H1 (cell line): ENCODE results near the gene CFAP74. TPM values are rescaled to one million over a fixed set of nuclear protein-coding genes. Genes with fewer than 3 reads are reported as not detected.

Source experiments
- CTCF ChIA-PET: fragments of 300-600 bp; sonication (Branson Sonifier 250); formaldehyde crosslinking; loops from one replicate; lab custom pipeline; 2021; ENCODE audit not compliant: partially characterized antibody; lab: Charles Lee
- POLR2A ChIA-PET: fragments of 300-600 bp; sonication (Branson Sonifier 250); formaldehyde crosslinking; loops from one replicate; lab custom pipeline; 2021; ENCODE audit warnings: inconsistent platforms; ENCODE audit not compliant: partially characterized antibody; lab: Charles Lee
- DNase-seq, 2 experiments: peaks; one replicate each; pipeline versions ENCODE4 v3.0.0 to v3.0.0-alpha.2; 2010 to 2022; ENCODE audit warnings: low spot score in 2 of 2, low read depth in 1 of 2, mixed read lengths in 1 of 2
- FAIRE-seq: peaks from 2 replicates; lab custom pipeline; 2011; peaks lifted over from hg19 to GRCh38; lab: Jason Lieb, UNC
- H2AFZ ChIP-seq: 2 replicates; pipeline ENCODE4 v1.8.1; 2012; ENCODE audit warnings: low read length, inconsistent platforms
- H2AK5ac ChIP-seq: 2 replicates; pipeline ENCODE4 v1.6.1; 2013; ENCODE audit warnings: low read depth, low read length
- H2BK120ac ChIP-seq: replicated peaks from 2 replicates; pipeline ENCODE3; 2013; ENCODE audit warnings: low read depth, low read length, inconsistent platforms
- H2BK12ac ChIP-seq: 2 replicates; pipeline ENCODE4 v1.6.1; 2013; ENCODE audit warnings: low read depth, low read length
- H2BK15ac ChIP-seq: 2 replicates; pipeline ENCODE4 v1.6.1; 2013; ENCODE audit warnings: low read length
- H2BK20ac ChIP-seq: 2 replicates; pipeline ENCODE4 v1.6.1; 2013; ENCODE audit warnings: low read length
- H2BK5ac ChIP-seq: 2 replicates; pipeline ENCODE4 v1.6.1; 2013; ENCODE audit warnings: low read depth, low read length
- H3K14ac ChIP-seq: 2 replicates; pipeline ENCODE4 v1.6.1; 2013; ENCODE audit warnings: inconsistent platforms; ENCODE audit not compliant: insufficient read length
- H3K18ac ChIP-seq: 2 replicates; pipeline ENCODE4 v1.6.1; 2013; ENCODE audit warnings: low read length; ENCODE audit errors: extremely low read depth
- H3K23ac ChIP-seq: 2 replicates; pipeline ENCODE4 v1.6.1; 2013; ENCODE audit warnings: inconsistent platforms; ENCODE audit not compliant: insufficient read length
- H3K23me2 ChIP-seq: 2 replicates; pipeline ENCODE4 v1.6.1; 2013; ENCODE audit warnings: low read depth, low read length
- H3K27ac ChIP-seq: 2 replicates; pipeline ENCODE4 v1.6.1; 2011; ENCODE audit warnings: low read depth, low read length, inconsistent platforms
- H3K27me3 ChIP-seq, 4 experiments: replicated peaks in 1 of 4; 1 replicate in 1 of 4; 2 replicates in 3 of 4; pipeline versions ENCODE4 v1.6.1 to v1.8.1; 2011 to 2013; ENCODE audit warnings: low read length in 3 of 4, mild to moderate bottlenecking in 3 of 4, inconsistent platforms in 2 of 4, mixed read lengths in 2 of 4, moderate library complexity in 1 of 4; ENCODE audit not compliant: control insufficient read depth in 3 of 4, insufficient read depth in 3 of 4; ENCODE audit errors: extremely low read depth in 1 of 4
- H3K36me3 ChIP-seq, 4 experiments: 2 replicates each; pipeline versions ENCODE4 v1.6.1 to v1.8.1; 2011 to 2013; ENCODE audit warnings: mild to moderate bottlenecking in 4 of 4, low read length in 3 of 4, moderate library complexity in 2 of 4, control low read depth in 1 of 4, inconsistent platforms in 1 of 4; ENCODE audit not compliant: insufficient read depth in 4 of 4, control insufficient read depth in 2 of 4
- H3K4ac ChIP-seq: replicated peaks from 2 replicates; pipeline ENCODE3; 2013; ENCODE audit warnings: low read length, low read depth, mixed read lengths, inconsistent platforms; ENCODE audit not compliant: insufficient read length
- H3K4me1 ChIP-seq, 4 experiments: replicated peaks in 1 of 4; 1 replicate in 1 of 4; 2 replicates in 3 of 4; pipeline versions ENCODE4 v1.6.1 to v1.8.1; 2011 to 2013; ENCODE audit warnings: low read length in 3 of 4, inconsistent platforms in 2 of 4, mixed read lengths in 1 of 4; ENCODE audit not compliant: insufficient read depth in 4 of 4, control insufficient read depth in 3 of 4
- H3K4me2 ChIP-seq, 2 experiments: 2 replicates each; pipeline versions ENCODE4 v1.6.1 to v1.8.1; 2011 to 2013; ENCODE audit warnings: low read depth in 2 of 2, low read length in 2 of 2, control low read depth in 1 of 2, inconsistent platforms in 1 of 2, mild to moderate bottlenecking in 1 of 2; ENCODE audit not compliant: insufficient read depth in 1 of 2
- H3K4me3 ChIP-seq, 4 experiments: fragments of 200-600, 300-600 bp in 1 of 4; sonication (generic), shearing (Covaris generic), sonication (Bioruptor Twin) in 1 of 4; 2 replicates each; pipeline versions ENCODE4 v1.5.1 to v1.8.1; 2011 to 2016; ENCODE audit warnings: low read length in 4 of 4, low read depth in 3 of 4, control low read depth in 2 of 4, inconsistent platforms in 2 of 4, mild to moderate bottlenecking in 2 of 4, mixed read lengths in 1 of 4, moderate library complexity in 1 of 4; ENCODE audit not compliant: insufficient read depth in 2 of 4; ENCODE audit errors: extremely low read depth in 1 of 4
- H3K56ac ChIP-seq: replicated peaks from 2 replicates; pipeline ENCODE3; 2013; ENCODE audit warnings: low read depth, mild to moderate bottlenecking, mixed read lengths, low read length, inconsistent platforms; ENCODE audit not compliant: insufficient read length
- H3K79me1 ChIP-seq: 2 replicates; pipeline ENCODE4 v1.6.1; 2013; ENCODE audit warnings: low read depth, low read length, control low read depth
- H3K79me2 ChIP-seq, 2 experiments: 2 replicates each; pipeline versions ENCODE4 v1.6.1 to v1.8.1; 2012 to 2013; ENCODE audit warnings: low read length in 2 of 2, mild to moderate bottlenecking in 2 of 2, inconsistent platforms in 1 of 2; ENCODE audit not compliant: insufficient read depth in 2 of 2, control insufficient read depth in 1 of 2
- H3K9ac ChIP-seq, 4 experiments: replicated peaks in 1 of 4; 1 replicate in 1 of 4; 2 replicates in 3 of 4; pipeline versions ENCODE4 v1.6.1 to v1.8.1; 2011 to 2013; ENCODE audit warnings: low read depth in 3 of 4, low read length in 3 of 4, control low read depth in 2 of 4, mild to moderate bottlenecking in 2 of 4, moderate library complexity in 2 of 4, inconsistent platforms in 1 of 4; ENCODE audit errors: extremely low read depth in 1 of 4
- H3K9me3 ChIP-seq, 2 experiments: 2 replicates each; pipeline versions ENCODE4 v1.6.1 to v1.8.1; 2012 to 2013; ENCODE audit warnings: mild to moderate bottlenecking in 2 of 2, moderate library complexity in 2 of 2, control low read depth in 1 of 2, inconsistent platforms in 1 of 2, low read depth in 1 of 2, low read length in 1 of 2, mixed read lengths in 1 of 2; ENCODE audit not compliant: insufficient read depth in 2 of 2
- H4K20me1 ChIP-seq, 2 experiments: replicated peaks in 1 of 2; 2 replicates each; pipeline versions ENCODE3 to v1.8.1; 2011 to 2013; ENCODE audit warnings: inconsistent platforms in 2 of 2, low read length in 2 of 2, mild to moderate bottlenecking in 1 of 2; ENCODE audit not compliant: insufficient read depth in 2 of 2, control insufficient read depth in 1 of 2
- H4K5ac ChIP-seq: 2 replicates; pipeline ENCODE4 v1.6.1; 2013; ENCODE audit warnings: low read length, low read depth, mixed read lengths, inconsistent platforms; ENCODE audit not compliant: insufficient read length
- H4K8ac ChIP-seq: 2 replicates; pipeline ENCODE4 v1.8.0; 2013; ENCODE audit warnings: mild to moderate bottlenecking, moderate library complexity, low read length, inconsistent platforms; ENCODE audit not compliant: insufficient read depth; ENCODE audit errors: extremely low read depth
- H4K91ac ChIP-seq: replicated peaks from 2 replicates; pipeline ENCODE3; 2013; ENCODE audit warnings: low read length, mixed read lengths, inconsistent platforms; ENCODE audit not compliant: insufficient read length
- CBX5 ChIP-seq: fragments of 300-800, 300-1000 bp; sonication (generic); IDR thresholded peaks from 2 replicates; pipeline ENCODE4 v1.7.1; 2016; ENCODE audit warnings: antibody characterized with exemption, low read length, low read depth
- CHD1 ChIP-seq: IDR thresholded peaks from 2 replicates; pipeline ENCODE4 v1.6.1; 2012; ENCODE audit warnings: low read depth, low read length, improper control_type of control experiment
- CREB1 ChIP-seq: IDR thresholded peaks from 2 replicates; pipeline ENCODE4 v1.6.1; 2012; ENCODE audit warnings: inconsistent platforms
- GTF2F1 ChIP-seq: IDR thresholded peaks from 2 replicates; pipeline ENCODE4 v1.6.1; 2012; ENCODE audit warnings: low read depth, low read length, improper control_type of control experiment, borderline replicate concordance
- HDAC2 ChIP-seq, 2 experiments: fragments of 300-600 bp in 1 of 2; sonication (generic) in 1 of 2; IDR thresholded peaks; 2 replicates each; pipeline ENCODE4 v1.6.1; 2011 to 2012; ENCODE audit warnings: low read depth in 2 of 2, low read length in 2 of 2, mild to moderate bottlenecking in 2 of 2, moderate library complexity in 2 of 2, borderline replicate concordance in 1 of 2, inconsistent platforms in 1 of 2
- KDM5A ChIP-seq: fragments of 200-600 bp; IDR thresholded peaks from 2 replicates; pipeline ENCODE4 v1.7.1; 2012; ENCODE audit warnings: mild to moderate bottlenecking, low read length, inconsistent platforms, mixed read lengths
- POLR2AphosphoS5 ChIP-seq: IDR thresholded peaks from 2 replicates; pipeline ENCODE4 v1.6.1; 2011; ENCODE audit warnings: low read depth, low read length
- RBBP5 ChIP-seq: IDR thresholded peaks from 2 replicates; pipeline ENCODE4 v1.7.1; 2012; ENCODE audit warnings: low read depth, mild to moderate bottlenecking, inconsistent platforms, low read length, moderate library complexity, borderline replicate concordance
- RNF2 ChIP-seq: fragments of 200-900, 300-1000 bp; sonication (generic); IDR thresholded peaks from 2 replicates; pipeline ENCODE4 v1.7.1; 2016; ENCODE audit warnings: borderline replicate concordance, low read depth, mild to moderate bottlenecking, antibody characterized with exemption, low read length; ENCODE audit not compliant: poor library complexity, severe bottlenecking; ENCODE audit errors: missing control alignments
- TBP ChIP-seq: IDR thresholded peaks from 2 replicates; pipeline ENCODE4 v1.6.1; 2011; ENCODE audit warnings: low read depth, low read length, improper control_type of control experiment
- WGBS, 2 experiments: shearing (Covaris generic) in 1 of 2; methylation state at CpG; one replicate each; pipeline versions ENCODE4 v1.1.6 to v1.1.7; 2013 to 2015; ENCODE audit warnings: low lambda C conversion rate in 2 of 2, mixed read lengths in 2 of 2, inconsistent platforms in 1 of 2, low coverage in 1 of 2, missing lambda C conversion rate in 1 of 2; ENCODE audit not compliant: insufficient replicate concordance in 2 of 2, insufficient coverage in 1 of 2, insufficient read length in 1 of 2; ENCODE audit errors: extremely low coverage in 1 of 2, missing lambda C conversion rate in 1 of 2; 5-methylcytosine and 5-hydroxymethylcytosine counted together
- polyA plus RNA-seq, 7 experiments: library from polyadenylated mRNA; depleted of rRNA in 3 of 7; stranded (reverse) in 5 of 7; unstranded in 2 of 7; fragments of >200 nt in 5 of 7; fragments of 200-250 nt in 2 of 7; gene quantifications; 1 replicate in 5 of 7; 2 replicates in 1 of 7; 4 replicates in 1 of 7; pipeline versions ENCODE4 v1.2.1 to v1.2.3, GENCODE V29; 2011 to 2013; ENCODE audit warnings: missing spikeins in 2 of 7, mixed read lengths in 2 of 7
- total RNA-seq: library from RNA; stranded (reverse); fragmentation: NEBNext Ultra II Directional; extraction: Animal tissue kit (Norgen Biotek cat#: 25700); gene quantifications from 2 replicates; pipeline ENCODE4 v1.2.1, GENCODE V29; 2021
- TF ChIP-seq, protein P1 (sequence below): IDR thresholded peaks from 2 replicates; pipeline ENCODE4 v1.6.1; 2011; ENCODE audit warnings: low read length, improper control_type of control experiment

CFAP74 gene
- total and polyA plus RNA-seq, 2 of the 8 experiments (the other 6 are each of a cell fraction or from before 2014, with no cell fraction given): 0.09 to 0.20 TPM

DNA sequence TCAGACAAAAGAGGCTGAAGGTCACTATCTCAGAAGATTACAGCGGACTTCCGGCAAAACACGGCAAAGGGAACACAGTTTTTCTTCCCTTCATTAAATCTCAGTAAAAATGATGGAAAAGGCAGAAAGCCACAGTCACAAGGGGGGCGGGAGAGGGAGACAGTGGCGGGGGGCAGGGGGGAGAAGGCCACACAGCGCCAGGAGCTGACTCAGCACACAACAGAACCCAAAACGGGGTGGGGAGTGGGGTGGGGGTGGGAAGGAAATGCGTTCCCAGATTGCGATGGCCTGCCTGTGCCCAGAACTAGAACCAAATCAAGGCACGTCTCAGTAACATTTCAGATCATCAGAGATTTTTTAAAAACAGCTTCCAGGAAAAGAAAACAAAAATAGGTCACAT is 13.4 kb downstream of the CFAP74 start:
- no peak overlapping the region for H2AFZ ChIP-seq
- no peaks in the 10 kb centered on the region for H4K20me1 ChIP-seq
- H2BK120ac ChIP-seq: no peak overlapping the region
- no peaks in the 10 kb centered on the region for H3K79me2 ChIP-seq
- no peak overlapping the region for H2BK12ac ChIP-seq
- no peak overlapping the region for H3K14ac ChIP-seq
- DNase-seq (no peak), FAIRE-seq (no peak)
- TF ChIP-seq GTF2F1 (no peak), CREB1 (no peak), RBBP5 (no peak), HDAC2 (IDR thresholded peaks at IDR 0.05; ENCODE audit: borderline replicate concordance in 1 of 2, low read depth in 2 of 2, low read length in 2 of 2) (no peak), POLR2AphosphoS5 (no peak), KDM5A (no peak), CBX5 (no peak), RNF2 (no peak), TBP (no peak), CHD1 (no peak)
- TF ChIP-seq, protein P1, sequence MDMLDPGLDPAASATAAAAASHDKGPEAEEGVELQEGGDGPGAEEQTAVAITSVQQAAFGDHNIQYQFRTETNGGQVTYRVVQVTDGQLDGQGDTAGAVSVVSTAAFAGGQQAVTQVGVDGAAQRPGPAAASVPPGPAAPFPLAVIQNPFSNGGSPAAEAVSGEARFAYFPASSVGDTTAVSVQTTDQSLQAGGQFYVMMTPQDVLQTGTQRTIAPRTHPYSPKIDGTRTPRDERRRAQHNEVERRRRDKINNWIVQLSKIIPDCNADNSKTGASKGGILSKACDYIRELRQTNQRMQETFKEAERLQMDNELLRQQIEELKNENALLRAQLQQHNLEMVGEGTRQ: no peak
- no peak overlapping the region for H2BK15ac ChIP-seq
- H3K4me3 ChIP-seq: no peak overlapping the region
- WGBS, 2 experiments: 90% methylated on average over 8 of the region's 10 CpGs; no CpG with 5 or more reads in 1 of the 2 experiments
- no peak overlapping the region for H3K56ac ChIP-seq
- H3K23me2 ChIP-seq: no peaks in the 10 kb centered on the region
- H3K9ac ChIP-seq: no peak overlapping the region
- no peaks in the 10 kb centered on the region for H3K36me3 ChIP-seq
- no peak overlapping the region for H4K8ac ChIP-seq
- no peak overlapping the region for H3K23ac ChIP-seq
- no peak overlapping the region for H4K5ac ChIP-seq
- ChIA-PET CTCF (interaction anchor here (1.0 to 3.1 kb wide), 5 partner anchors 21 to 59 kb away, joined by 3 to 14 read pairs (median 6); no protein-coding TSS in a partner anchor), POLR2A (interaction anchor here (1.4 kb wide), 1 partner anchor 28 kb away, joined by 4 read pairs; the partner anchor contains the start of gene GABRD)
- no peaks in the 10 kb centered on the region for H3K27me3 ChIP-seq
- H3K27ac ChIP-seq: no peak overlapping the region
- H2BK5ac ChIP-seq: no peak overlapping the region
- no peak overlapping the region for H3K4ac ChIP-seq
- no peaks in the 10 kb centered on the region for H3K9me3 ChIP-seq
- H3K4me1 ChIP-seq: peaks cover 0 to 3% (median 0%) of the 10 kb centered on the region in 4 experiments; a peak in 2 of 7 replicates
- H3K4me2 ChIP-seq: no peak overlapping the region
- no peaks in the 10 kb centered on the region for H3K79me1 ChIP-seq
- no peak overlapping the region for H4K91ac ChIP-seq
- no peak overlapping the region for H2AK5ac ChIP-seq
- no peak overlapping the region for H2BK20ac ChIP-seq
- H3K18ac ChIP-seq: no peak overlapping the region
